ENCODE results near the gene C2orf69. TPM values are rescaled to one million over a fixed set of nuclear protein-coding genes. Genes with fewer than 3 reads are reported as not detected.

C2orf69 gene, protein sequence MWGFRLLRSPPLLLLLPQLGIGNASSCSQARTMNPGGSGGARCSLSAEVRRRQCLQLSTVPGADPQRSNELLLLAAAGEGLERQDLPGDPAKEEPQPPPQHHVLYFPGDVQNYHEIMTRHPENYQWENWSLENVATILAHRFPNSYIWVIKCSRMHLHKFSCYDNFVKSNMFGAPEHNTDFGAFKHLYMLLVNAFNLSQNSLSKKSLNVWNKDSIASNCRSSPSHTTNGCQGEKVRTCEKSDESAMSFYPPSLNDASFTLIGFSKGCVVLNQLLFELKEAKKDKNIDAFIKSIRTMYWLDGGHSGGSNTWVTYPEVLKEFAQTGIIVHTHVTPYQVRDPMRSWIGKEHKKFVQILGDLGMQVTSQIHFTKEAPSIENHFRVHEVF
- 10.8 and 11.5 TPM in 2 replicates for total RNA-seq

DNA sequence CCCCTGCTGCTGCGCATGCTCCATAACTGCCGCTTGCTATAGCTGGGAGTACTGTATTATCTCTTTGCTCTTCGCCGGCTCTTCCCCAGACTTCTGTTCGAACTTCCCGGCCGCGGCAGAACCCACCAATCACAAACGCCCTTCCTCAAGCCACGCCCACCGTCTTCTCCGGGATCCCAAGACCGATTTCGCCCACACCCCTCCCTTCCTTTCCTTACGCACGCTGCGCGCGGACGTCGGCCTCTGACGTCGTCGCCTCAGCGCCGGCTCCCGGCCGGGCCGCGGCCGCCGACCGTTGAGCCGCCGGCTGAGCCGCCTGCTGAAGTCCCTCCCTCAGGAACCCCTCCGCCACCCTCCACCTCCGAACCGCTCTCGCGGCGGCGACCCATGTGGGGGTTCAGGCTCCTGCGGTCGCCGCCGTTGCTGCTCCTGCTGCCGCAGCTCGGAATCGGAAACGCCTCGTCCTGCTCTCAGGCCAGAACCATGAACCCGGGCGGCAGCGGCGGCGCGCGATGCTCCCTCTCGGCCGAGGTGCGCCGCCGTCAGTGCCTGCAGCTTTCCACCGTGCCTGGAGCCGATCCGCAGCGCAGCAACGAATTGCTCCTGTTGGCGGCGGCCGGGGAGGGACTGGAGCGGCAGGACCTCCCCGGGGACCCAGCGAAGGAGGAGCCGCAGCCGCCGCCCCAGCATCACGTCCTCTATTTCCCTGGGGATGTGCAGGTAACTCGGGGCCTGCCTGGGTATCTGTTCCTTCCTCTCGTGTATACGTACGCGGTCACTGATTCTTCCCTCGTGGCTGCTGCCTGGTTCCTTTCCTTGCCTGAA, at the start of gene C2orf69:
C2orf69 (plus strand) TSS at position 242 of the 825 bp plus-strand sequence; CDS start at position 388, 146 bp downstream.

DNA sequence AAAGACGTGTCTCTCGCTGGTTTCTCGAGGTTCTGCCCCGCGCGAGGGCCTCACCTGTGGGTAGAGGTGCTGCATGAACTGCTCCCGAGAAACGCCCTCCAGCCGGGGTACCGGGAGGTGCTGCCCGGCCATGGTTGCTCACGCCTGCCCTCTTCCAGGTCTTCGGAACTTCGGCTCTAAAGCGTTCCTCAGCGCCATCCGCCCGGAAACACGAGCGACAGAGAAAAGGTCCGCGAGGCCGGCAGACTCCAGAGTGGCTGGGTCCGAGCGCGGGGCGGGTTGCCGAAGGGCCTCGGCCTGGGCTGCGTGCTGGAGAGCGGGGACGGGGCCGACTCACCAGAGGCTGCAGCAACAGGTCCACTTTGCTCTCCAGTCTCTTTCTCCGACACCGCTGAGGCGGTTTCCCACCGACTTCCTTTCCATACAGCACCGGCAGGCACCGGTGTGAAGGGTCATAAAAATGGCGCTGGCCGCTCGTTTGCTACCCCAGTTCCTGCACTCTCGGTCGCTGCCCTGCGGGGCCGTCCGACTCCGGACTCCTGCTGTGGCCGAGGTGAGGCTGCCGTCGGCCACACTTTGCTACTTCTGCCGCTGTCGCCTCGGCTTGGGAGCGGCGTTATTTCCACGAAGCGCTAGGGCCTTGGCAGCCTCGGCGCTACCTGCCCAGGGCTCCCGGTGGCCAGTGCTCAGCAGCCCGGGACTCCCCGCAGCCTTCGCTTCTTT, 44.4 kb downstream of the C2orf69 start, which contains the start of the genes MAIP1 and TYW5:
MAIP1 (plus strand) TSS at position 244 of the 723 bp plus-strand sequence; CDS start at position 461, 217 bp downstream.
TYW5 (minus strand) TSS at position 153 of the 723 bp plus-strand sequence; CDS start at position 132, 21 bp downstream.

Other genes with a start within 250 kb of the C2orf69 start
- gene FTCDNL1, start 60.1 kb upstream of the C2orf69 start, total RNA-seq, result 0.59 and 1.4 TPM in 2 replicates
- gene TYW5, start 44.2 kb downstream of the C2orf69 start, total RNA-seq, result 6.4 and 7.7 TPM in 2 replicates
- 19.8 and 20.3 TPM in 2 replicates for gene MAIP1, start 44.3 kb downstream of the C2orf69 start, total RNA-seq